Right hindlimb (tissue), 1 donor: ENCODE data around the gene SENP8.
A peak's percentile ranks its signal among the peaks of the same experiment; 100 is the strongest.
"Not testable (repeated sequence)": the region's sequence is repeated elsewhere in the genome, so short reads cannot be mapped to it uniquely, and the experiment has no call there.

Experiments
- DNase-seq: peaks from one replicate; pipeline ENCODE4 v3.0.0-alpha.2; 2018

SENP8 gene

GRCh38 chr15:72156928-72157327 lies 38.7 kb downstream of the SENP8 start:
- DNase-seq = no peak

- no peak for DNase-seq
Measured at GRCh38 chr15:72160696-72161245, 42.6 kb downstream of the SENP8 start.

GRCh38 chr15:72161361-72162132 lies 43.3 kb downstream of the SENP8 start:
- DNase-seq = no peak

GRCh38 chr15:72162569-72162968 lies 44.4 kb downstream of the SENP8 start:
- DNase-seq = no peak

- DNase-seq = no peak
Measured at GRCh38 chr15:72163719-72164118, 45.5 kb downstream of the SENP8 start.

GRCh38 chr15:72166716-72167417 lies 48.7 kb downstream of the SENP8 start:
- no peak for DNase-seq

- no peak for DNase-seq
Measured at GRCh38 chr15:72167445-72167844, 49.2 kb downstream of the SENP8 start.

- peak; percentile 53 for DNase-seq
Measured at GRCh38 chr15:72168131-72168807, 50.1 kb downstream of the SENP8 start.

- no peak for DNase-seq
Measured at GRCh38 chr15:72168808-72169190, 50.6 kb downstream of the SENP8 start.

- DNase-seq = no peak
Measured at GRCh38 chr15:72169236-72169920, 51.2 kb downstream of the SENP8 start.

GRCh38 chr15:72169921-72170611 lies 51.9 kb downstream of the SENP8 start:
- no peak for DNase-seq

- DNase-seq = no peak
Measured at GRCh38 chr15:72170691-72171090, 52.5 kb downstream of the SENP8 start.

- not testable (repeated sequence) for DNase-seq
Measured at GRCh38 chr15:72171978-72172377, 53.8 kb downstream of the SENP8 start.

- DNase-seq = no peak
Measured at GRCh38 chr15:72172796-72173195, 54.6 kb downstream of the SENP8 start.

GRCh38 chr15:72173401-72173800 lies 55.2 kb downstream of the SENP8 start:
- DNase-seq = no peak

- no peak for DNase-seq
Measured at GRCh38 chr15:72173864-72174550, 55.8 kb downstream of the SENP8 start.

GRCh38 chr15:72174551-72175165 lies 56.5 kb downstream of the SENP8 start:
- DNase-seq = no peak

GRCh38 chr15:72175186-72176044 lies 57.2 kb downstream of the SENP8 start:
- no peak for DNase-seq

- DNase-seq = peak; percentile 55
Measured at GRCh38 chr15:72176159-72176558, 58.0 kb downstream of the SENP8 start.

GRCh38 chr15:72176743-72177142 lies 58.5 kb downstream of the SENP8 start:
- no peak for DNase-seq
